Activated T-helper 9 cell treated with anti-CD3 and anti-CD28 coated beads, Interleukin-2, amount 50 U/mL, for 16 hours (primary cell): ENCODE measurements around the gene JUNB.

Experiments
- DNase-seq: peaks from one replicate; pipeline ENCODE4 v3.0.0-alpha.2; 2020; ENCODE audit warnings: low read depth

The JUNB gene

GRCh38 chr19:12774588-12775555 is 16.4 kb upstream of the JUNB start, which contains the start of gene HOOK2:
HOOK2 (minus strand) TSS chr19:12775552; CDS start chr19:12775449, 103 bp downstream.
- no peak for DNase-seq

GRCh38 chr19:12777217-12778016 is 13.9 kb upstream of the JUNB start:
- DNase-seq, result peak; percentile 79

- DNase-seq, result no peak
Observed at GRCh38 chr19:12778017-12778904, 13.0 kb upstream of the JUNB start.

- DNase-seq, result no peak
Observed at GRCh38 chr19:12778905-12779161, 12.5 kb upstream of the JUNB start.

- no peak for DNase-seq
Observed at GRCh38 chr19:12779162-12779993, 11.9 kb upstream of the JUNB start.

- no peak for DNase-seq
Observed at GRCh38 chr19:12782174-12782423, 9.2 kb upstream of the JUNB start.

- DNase-seq, result peak; percentile 85
Observed at GRCh38 chr19:12782424-12783290, 8.6 kb upstream of the JUNB start.

- DNase-seq, result no peak
Observed at GRCh38 chr19:12783291-12783848, 7.9 kb upstream of the JUNB start.

- no peak for DNase-seq
Observed at GRCh38 chr19:12783849-12784393, 7.4 kb upstream of the JUNB start.

GRCh38 chr19:12784394-12784870 is 6.9 kb upstream of the JUNB start:
- DNase-seq, result no peak

GRCh38 chr19:12784871-12785430 is 6.3 kb upstream of the JUNB start:
- DNase-seq, result no peak

GRCh38 chr19:12785431-12786031 is 5.8 kb upstream of the JUNB start:
- no peak for DNase-seq

GRCh38 chr19:12786141-12786870 is 5.0 kb upstream of the JUNB start:
- DNase-seq, result no peak

- DNase-seq, result no peak
Observed at GRCh38 chr19:12786952-12787351, 4.3 kb upstream of the JUNB start.

GRCh38 chr19:12787458-12787857 is 3.8 kb upstream of the JUNB start:
- DNase-seq, result no peak

GRCh38 chr19:12788042-12788681 is 3.1 kb upstream of the JUNB start:
- DNase-seq, result no peak

GRCh38 chr19:12788682-12789097 is 2.6 kb upstream of the JUNB start:
- DNase-seq, result peak; percentile 51
